HepG2 (cell line): Measurements from ENCODE around the gene SPTBN5. TPM values are rescaled to one million over a fixed set of nuclear protein-coding genes. Genes with fewer than 3 reads are reported as not detected.

Source experiments
- ATAC-seq: fragments of 200-7000 bp; cut with Tn5 transposase; 3 replicates; pipeline ENCODE4 v1.9.1; 2020; ENCODE audit warnings: mild to moderate bottlenecking, moderate library complexity
- BruUV-seq: library from RNA; stranded (reverse); fragments of 400-500 nt; replicated peaks from 2 replicates; lab custom pipeline; 2021; lab: Mats Ljungman, UMichigan
- CTCF ChIA-PET: fragments of 300-600 bp; formaldehyde crosslinking; extraction: SDS; loops from one replicate; lab custom pipeline; 2021; ENCODE audit warnings: low total read pairs, inconsistent platforms, low intra/inter-chr PET ratio; lab: Yijun Ruan, JAX
- POLR2A ChIA-PET: fragments of 350-600 bp; sonication (Branson Sonifier 250); formaldehyde crosslinking; loops from one replicate; lab custom pipeline; 2020; ENCODE audit warnings: antibody characterized with exemption, inconsistent platforms; lab: Yijun Ruan, JAX
- DNase-seq: peaks from one replicate; pipeline ENCODE4 v3.0.0-alpha.2; 2015; ENCODE audit warnings: low spot score
- FAIRE-seq: peaks from 3 replicates; lab custom pipeline; 2011; peaks lifted over from hg19 to GRCh38; lab: Jason Lieb, UNC
- H2AFZ ChIP-seq: one replicate; pipeline ENCODE4 v1.6.1; 2011; ENCODE audit warnings: low read length, inconsistent platforms
- H3K27ac ChIP-seq: fragments of 300-600 bp; 3 replicates; pipeline ENCODE4 v1.8.0; 2011; ENCODE audit warnings: mixed run types, mild to moderate bottlenecking, mixed read lengths, low read length, inconsistent platforms; ENCODE audit not compliant: insufficient read depth; ENCODE audit errors: extremely low read length
- H3K27me3 ChIP-seq, 2 experiments: fragments of 200-600 bp in 1 of 2; 2 replicates in 1 of 2; 3 replicates in 1 of 2; pipeline versions ENCODE4 v1.6.0 to v1.8.0; 2011; ENCODE audit warnings: low read length in 2 of 2, mild to moderate bottlenecking in 2 of 2, moderate library complexity in 2 of 2, inconsistent platforms in 1 of 2; ENCODE audit not compliant: insufficient read depth in 2 of 2, control insufficient read depth in 1 of 2
- H3K36me3 ChIP-seq, 2 experiments: fragments of 200-600 bp in 1 of 2; replicated peaks in 1 of 2; 2 replicates in 1 of 2; 3 replicates in 1 of 2; pipeline versions ENCODE4 v1.5.1 to v1.8.0; 2011; ENCODE audit warnings: low read length in 2 of 2, inconsistent platforms in 1 of 2; ENCODE audit not compliant: insufficient read depth in 2 of 2, control insufficient read depth in 1 of 2
- H3K4me1 ChIP-seq: 2 replicates; pipeline ENCODE4 v1.5.1; 2012; ENCODE audit warnings: low read length, inconsistent platforms; ENCODE audit not compliant: insufficient read depth
- H3K4me2 ChIP-seq: 2 replicates; pipeline ENCODE4 v1.6.0; 2011; ENCODE audit warnings: low read depth, low read length, inconsistent platforms
- H3K4me3 ChIP-seq, 3 experiments: fragments of 200-600 bp in 1 of 3; sonication (generic), shearing (Covaris generic) in 1 of 3; replicated peaks in 1 of 3; 2 replicates each; pipeline ENCODE4 v1.5.1; 2011 to 2016; ENCODE audit warnings: low read length in 3 of 3, inconsistent platforms in 2 of 3, low read depth in 2 of 3, mild to moderate bottlenecking in 2 of 3, control low read depth in 1 of 3, mixed read lengths in 1 of 3; ENCODE audit not compliant: insufficient read depth in 1 of 3
- H3K79me2 ChIP-seq: one replicate; pipeline ENCODE4 v1.6.1; 2011; ENCODE audit warnings: low read length, inconsistent platforms; ENCODE audit not compliant: insufficient read depth
- H3K9ac ChIP-seq: 2 replicates; pipeline ENCODE4 v1.6.0; 2011; ENCODE audit warnings: mild to moderate bottlenecking, low read depth, low read length, inconsistent platforms; ENCODE audit not compliant: insufficient read depth
- H3K9me3 ChIP-seq: 2 replicates; pipeline ENCODE4 v1.5.1; 2012; ENCODE audit warnings: mild to moderate bottlenecking, low read length
- H4K20me1 ChIP-seq: 2 replicates; pipeline ENCODE4 v1.6.0; 2011; ENCODE audit warnings: inconsistent platforms, mild to moderate bottlenecking, low read length, moderate library complexity; ENCODE audit not compliant: insufficient read depth
- HIVEP1 ChIP-seq: sonication (generic); formaldehyde crosslinking; IDR thresholded peaks from 2 replicates; pipeline ENCODE4 v1.4.0; 2020; ENCODE audit warnings: mild to moderate bottlenecking, missing genetic modification reagents
- POGZ ChIP-seq: sonication (generic); formaldehyde crosslinking; IDR thresholded peaks from 2 replicates; pipeline ENCODE4 v1.4.0; 2020; ENCODE audit warnings: mild to moderate bottlenecking, missing genetic modification reagents
- SATB2 ChIP-seq: sonication (generic); formaldehyde crosslinking; IDR thresholded peaks from 2 replicates; pipeline ENCODE4 v1.5.0; 2020; ENCODE audit warnings: missing genetic modification reagents
- ZBTB7B ChIP-seq: sonication (generic); formaldehyde crosslinking; IDR thresholded peaks from 2 replicates; pipeline ENCODE4 v1.4.0; 2020; ENCODE audit warnings: missing genetic modification reagents
- ZNF253 ChIP-seq: sonication (generic); formaldehyde crosslinking; IDR thresholded peaks from 2 replicates; pipeline ENCODE4 v1.8.0; 2022; ENCODE audit warnings: mild to moderate bottlenecking, missing genetic modification reagents, borderline replicate concordance
- ZNF34 ChIP-seq: sonication (generic); formaldehyde crosslinking; IDR thresholded peaks from 2 replicates; pipeline ENCODE4 v1.4.0; 2020; ENCODE audit warnings: mild to moderate bottlenecking, missing genetic modification reagents, borderline replicate concordance
- ZNF577 ChIP-seq: sonication (generic); formaldehyde crosslinking; IDR thresholded peaks from 2 replicates; pipeline ENCODE4 v1.4.0; 2020; ENCODE audit warnings: mild to moderate bottlenecking, low read depth, missing genetic modification reagents, borderline replicate concordance
- ZNF605 ChIP-seq: sonication (generic); formaldehyde crosslinking; IDR thresholded peaks from 2 replicates; pipeline ENCODE4 v1.8.0; 2022; ENCODE audit warnings: mild to moderate bottlenecking, missing genetic modification reagents
- ZNF644 ChIP-seq: IDR thresholded peaks from 2 replicates; pipeline ENCODE4 v1.6.1; 2016; ENCODE audit warnings: low read depth
- WGBS: methylation state at CpG from one replicate; pipeline ENCODE4 v1.1.6; 2017; ENCODE audit warnings: low lambda C conversion rate; 5-methylcytosine and 5-hydroxymethylcytosine counted together
- in situ Hi-C: cut with HindIII; loops from 2 replicates; pipeline ENCODE4 v1.10.0; 2017; ENCODE audit warnings: low pct_unique_long_range_greater_than_20kb; ENCODE audit not compliant: extremely low pct_ligation_motif_present
- intact Hi-C: fragments of 100-400 bp; cut with micrococcal nuclease; formaldehyde crosslinking; loops from one replicate; pipeline ENCODE4 v1.10.0; 2022; ENCODE audit not compliant: unreplicated experiment
- polyA plus RNA-seq, 8 experiments: library from polyadenylated mRNA; depleted of rRNA in 3 of 8; stranded (reverse) in 7 of 8; unstranded in 1 of 8; fragments of >200 nt; fragmentation: Illumina TruSeq in 4 of 8; extraction: Trizol in 4 of 8; gene quantifications; 2 replicates each; pipeline versions ENCODE4 v1.2.1 to v1.2.3, GENCODE V29; 2011 to 2016; ENCODE audit warnings: low read depth in 4 of 8, missing spikeins in 1 of 8, mixed read lengths in 1 of 8; ENCODE audit not compliant: insufficient read depth in 1 of 8
- total RNA-seq, 5 experiments: library from RNA; depleted of rRNA; stranded (reverse); fragments of >200 nt; fragmentation: Illumina TruSeq; extraction: Trizol; gene quantifications; 2 replicates each; pipeline ENCODE4 v1.2.3, GENCODE V29; 2016; ENCODE audit warnings: low read depth in 1 of 5
- TF ChIP-seq, protein P1 (sequence below): sonication (generic); formaldehyde crosslinking; IDR thresholded peaks from 2 replicates; pipeline ENCODE4 v1.8.0; 2023; ENCODE audit warnings: mild to moderate bottlenecking, missing genetic modification reagents
- TF ChIP-seq, protein P2 (sequence below): IDR thresholded peaks from 2 replicates; pipeline ENCODE4 v1.4.0; 2020; ENCODE audit warnings: mild to moderate bottlenecking, missing genetic modification reagents
- TF ChIP-seq, protein P3 (sequence below): fragments of 450-650 bp; IDR thresholded peaks from 2 replicates; pipeline ENCODE4 v1.6.1; 2017
- TF ChIP-seq, protein P4 (sequence below): sonication (generic); formaldehyde crosslinking; IDR thresholded peaks from 2 replicates; pipeline ENCODE4 v1.9.0; 2021; ENCODE audit warnings: missing genetic modification reagents, borderline replicate concordance

The SPTBN5 gene
- total and polyA plus RNA-seq, 2 of the 13 experiments (the other 11 are each of a cell fraction or from before 2014, with no cell fraction given) = 0.01 to 0.07 TPM

DNA sequence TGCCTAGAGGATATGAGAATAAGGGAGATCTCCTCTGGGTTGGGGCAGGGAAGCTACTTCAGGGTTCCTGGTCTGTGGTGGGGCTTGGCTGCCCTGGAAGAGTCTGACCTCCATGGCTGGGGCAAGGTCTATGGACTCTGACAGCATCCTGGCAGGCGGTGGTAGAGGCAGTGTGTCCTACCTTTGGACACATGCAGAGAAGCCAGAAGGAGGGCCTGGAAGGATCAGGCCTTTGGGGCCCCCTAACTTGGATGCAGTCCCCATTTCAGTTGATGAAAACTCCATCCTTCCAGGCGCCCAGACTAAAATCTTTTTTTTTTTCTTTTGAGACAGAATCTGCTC lies 10.4 kb downstream of the SPTBN5 start:
- Histone ChIP-seq H3K4me2 (no peak overlapping the region), H3K27me3 (peaks cover 11 to 63% of the 10 kb centered on the region in 2 experiments; a peak in 4 of 5 replicates), H3K9ac (no peak overlapping the region), H3K27ac (no peak overlapping the region), H3K9me3 (no peaks in the 10 kb centered on the region), H3K4me1 (peaks cover 8% of the 10 kb centered on the region; the same call in 1 of the 2 replicates), H4K20me1 (0 out of 2 replicates have a peak, but pooled peaks cover 3% of the 10 kb centered on the region), H2AFZ (no peak overlapping the region), H3K79me2 (no peaks in the 10 kb centered on the region), H3K4me3 (no peak overlapping the region), H3K36me3 (no peaks in the 10 kb centered on the region)
- FAIRE-seq (no peak), DNase-seq (no peak), ATAC-seq (peak; percentile 11; the same call in 2 of the 3 replicates)
- WGBS = no CpG with 5 or more reads among the region's 2 CpGs
- ChIA-PET CTCF (no interaction called here), POLR2A (no interaction called here)
- in situ Hi-C loops = no loop called here
- intact Hi-C loops = no loop called here
- BruUV-seq = no TSS peak
- no peak for TF ChIP-seq POGZ
- no peak for TF ChIP-seq HIVEP1 (CRISPR knock-in tag)
- TF ChIP-seq ZNF253 (CRISPR knock-in tag) = no peak
- TF ChIP-seq, protein P1, sequence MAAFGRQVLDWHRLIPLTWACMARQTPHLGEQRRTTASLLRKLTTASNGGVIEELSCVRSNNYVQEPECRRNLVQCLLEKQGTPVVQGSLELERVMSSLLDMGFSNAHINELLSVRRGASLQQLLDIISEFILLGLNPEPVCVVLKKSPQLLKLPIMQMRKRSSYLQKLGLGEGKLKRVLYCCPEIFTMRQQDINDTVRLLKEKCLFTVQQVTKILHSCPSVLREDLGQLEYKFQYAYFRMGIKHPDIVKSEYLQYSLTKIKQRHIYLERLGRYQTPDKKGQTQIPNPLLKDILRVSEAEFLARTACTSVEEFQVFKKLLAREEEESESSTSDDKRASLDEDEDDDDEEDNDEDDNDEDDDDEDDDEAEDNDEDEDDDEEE = no peak
- TF ChIP-seq, protein P2, sequence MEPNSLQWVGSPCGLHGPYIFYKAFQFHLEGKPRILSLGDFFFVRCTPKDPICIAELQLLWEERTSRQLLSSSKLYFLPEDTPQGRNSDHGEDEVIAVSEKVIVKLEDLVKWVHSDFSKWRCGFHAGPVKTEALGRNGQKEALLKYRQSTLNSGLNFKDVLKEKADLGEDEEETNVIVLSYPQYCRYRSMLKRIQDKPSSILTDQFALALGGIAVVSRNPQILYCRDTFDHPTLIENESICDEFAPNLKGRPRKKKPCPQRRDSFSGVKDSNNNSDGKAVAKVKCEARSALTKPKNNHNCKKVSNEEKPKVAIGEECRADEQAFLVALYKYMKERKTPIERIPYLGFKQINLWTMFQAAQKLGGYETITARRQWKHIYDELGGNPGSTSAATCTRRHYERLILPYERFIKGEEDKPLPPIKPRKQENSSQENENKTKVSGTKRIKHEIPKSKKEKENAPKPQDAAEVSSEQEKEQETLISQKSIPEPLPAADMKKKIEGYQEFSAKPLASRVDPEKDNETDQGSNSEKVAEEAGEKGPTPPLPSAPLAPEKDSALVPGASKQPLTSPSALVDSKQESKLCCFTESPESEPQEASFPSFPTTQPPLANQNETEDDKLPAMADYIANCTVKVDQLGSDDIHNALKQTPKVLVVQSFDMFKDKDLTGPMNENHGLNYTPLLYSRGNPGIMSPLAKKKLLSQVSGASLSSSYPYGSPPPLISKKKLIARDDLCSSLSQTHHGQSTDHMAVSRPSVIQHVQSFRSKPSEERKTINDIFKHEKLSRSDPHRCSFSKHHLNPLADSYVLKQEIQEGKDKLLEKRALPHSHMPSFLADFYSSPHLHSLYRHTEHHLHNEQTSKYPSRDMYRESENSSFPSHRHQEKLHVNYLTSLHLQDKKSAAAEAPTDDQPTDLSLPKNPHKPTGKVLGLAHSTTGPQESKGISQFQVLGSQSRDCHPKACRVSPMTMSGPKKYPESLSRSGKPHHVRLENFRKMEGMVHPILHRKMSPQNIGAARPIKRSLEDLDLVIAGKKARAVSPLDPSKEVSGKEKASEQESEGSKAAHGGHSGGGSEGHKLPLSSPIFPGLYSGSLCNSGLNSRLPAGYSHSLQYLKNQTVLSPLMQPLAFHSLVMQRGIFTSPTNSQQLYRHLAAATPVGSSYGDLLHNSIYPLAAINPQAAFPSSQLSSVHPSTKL = no peak
- TF ChIP-seq, protein P3, sequence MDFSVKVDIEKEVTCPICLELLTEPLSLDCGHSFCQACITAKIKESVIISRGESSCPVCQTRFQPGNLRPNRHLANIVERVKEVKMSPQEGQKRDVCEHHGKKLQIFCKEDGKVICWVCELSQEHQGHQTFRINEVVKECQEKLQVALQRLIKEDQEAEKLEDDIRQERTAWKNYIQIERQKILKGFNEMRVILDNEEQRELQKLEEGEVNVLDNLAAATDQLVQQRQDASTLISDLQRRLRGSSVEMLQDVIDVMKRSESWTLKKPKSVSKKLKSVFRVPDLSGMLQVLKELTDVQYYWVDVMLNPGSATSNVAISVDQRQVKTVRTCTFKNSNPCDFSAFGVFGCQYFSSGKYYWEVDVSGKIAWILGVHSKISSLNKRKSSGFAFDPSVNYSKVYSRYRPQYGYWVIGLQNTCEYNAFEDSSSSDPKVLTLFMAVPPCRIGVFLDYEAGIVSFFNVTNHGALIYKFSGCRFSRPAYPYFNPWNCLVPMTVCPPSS = no peak
- no peak for TF ChIP-seq ZNF644
- no peak for TF ChIP-seq ZNF605 (CRISPR knock-in tag)
- no peak for TF ChIP-seq ZNF577 (CRISPR knock-in tag)
- no peak for TF ChIP-seq ZBTB7B (CRISPR knock-in tag)
- no peak for TF ChIP-seq SATB2 (CRISPR knock-in tag)
- TF ChIP-seq, protein P4, sequence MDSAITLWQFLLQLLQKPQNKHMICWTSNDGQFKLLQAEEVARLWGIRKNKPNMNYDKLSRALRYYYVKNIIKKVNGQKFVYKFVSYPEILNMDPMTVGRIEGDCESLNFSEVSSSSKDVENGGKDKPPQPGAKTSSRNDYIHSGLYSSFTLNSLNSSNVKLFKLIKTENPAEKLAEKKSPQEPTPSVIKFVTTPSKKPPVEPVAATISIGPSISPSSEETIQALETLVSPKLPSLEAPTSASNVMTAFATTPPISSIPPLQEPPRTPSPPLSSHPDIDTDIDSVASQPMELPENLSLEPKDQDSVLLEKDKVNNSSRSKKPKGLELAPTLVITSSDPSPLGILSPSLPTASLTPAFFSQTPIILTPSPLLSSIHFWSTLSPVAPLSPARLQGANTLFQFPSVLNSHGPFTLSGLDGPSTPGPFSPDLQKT (CRISPR knock-in tag) = no peak
- TF ChIP-seq ZNF34 (CRISPR knock-in tag) = no peak
